ENCODE results near the gene BUB1B. TPM values are rescaled to one million over a fixed set of nuclear protein-coding genes. Genes with fewer than 3 reads are reported as not detected.

The BUB1B gene
- 10.7 and 16.3 TPM in 2 replicates for total RNA-seq

GRCh38 chr15:40160689-40161688 lies at the start of gene BUB1B:
BUB1B (plus strand) TSS chr15:40161069; CDS start chr15:40161221, 152 bp downstream.

GRCh38 chr15:40238532-40239403 lies 77.9 kb downstream of the BUB1B start, which contains the start of gene PAK6:
PAK6 (plus strand) TSS chr15:40239063; CDS start chr15:40264786, 25,723 bp downstream.

Other genes starting within 250 kb of the BUB1B start
- 140 and 142 TPM in 2 replicates for gene GPR176, start 240.8 kb upstream of the BUB1B start, total RNA-seq
- gene EIF2AK4, start 227.0 kb upstream of the BUB1B start, total RNA-seq: 64.0 and 75.5 TPM in 2 replicates
- gene SRP14, start 121.9 kb upstream of the BUB1B start, total RNA-seq: 163 and 166 TPM in 2 replicates
- 3.2 and 3.5 TPM in 2 replicates for gene BMF, start 52.2 kb upstream of the BUB1B start, total RNA-seq
- gene PAK6, start 78.0 kb downstream of the BUB1B start, total RNA-seq: not detected in 2 replicates
- not detected in 2 replicates for gene ANKRD63, start 122.0 kb downstream of the BUB1B start, total RNA-seq
- gene PLCB2, start 146.9 kb downstream of the BUB1B start, total RNA-seq: not detected in 2 replicates
- gene INAFM2, start 162.6 kb downstream of the BUB1B start, total RNA-seq: 6.1 and 6.7 TPM in 2 replicates
- gene CCDC9B, start 179.9 kb downstream of the BUB1B start, total RNA-seq: 8.5 and 12.5 TPM in 2 replicates
- not detected in 2 replicates for gene PHGR1, start 190.0 kb downstream of the BUB1B start, total RNA-seq
- 0.11 and 0.13 TPM in 2 replicates for gene DISP2, start 197.2 kb downstream of the BUB1B start, total RNA-seq
- 32.6 and 32.7 TPM in 2 replicates for gene KNSTRN, start 221.7 kb downstream of the BUB1B start, total RNA-seq
- gene IVD, start 244.7 kb downstream of the BUB1B start, total RNA-seq: 33.5 and 35.7 TPM in 2 replicates

Data from articular chondrocyte of knee joint (primary cell).